ENCODE data around the gene PHACTR1.

Gene PHACTR1

DNA sequence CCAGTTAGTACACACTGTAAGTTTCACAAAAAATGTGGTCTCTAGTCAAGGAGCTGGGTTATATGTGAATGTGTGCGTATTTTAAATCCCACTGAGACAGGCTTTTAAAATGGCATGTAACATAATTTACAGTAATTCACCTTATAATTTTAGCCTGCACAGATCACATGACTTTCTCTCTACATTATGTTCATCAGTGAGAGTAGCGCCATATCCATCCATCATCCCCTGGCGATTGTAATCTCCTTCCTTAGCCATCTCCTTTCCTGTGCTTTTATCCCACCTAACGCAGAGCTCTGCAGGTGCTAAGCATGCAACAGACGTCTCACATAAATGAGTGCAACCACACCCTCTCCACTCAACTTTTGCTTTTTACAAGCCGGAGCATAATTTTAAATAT, 401.0 kb downstream of the PHACTR1 start:
- Histone ChIP-seq H3K27me3 (ENCODE audit: control insufficient read depth in 3 of 3, insufficient read depth in 3 of 3, low read depth in 1 of 3, low read length in 3 of 3) (no peaks in the 10 kb centered on the region), H2BK5ac (ENCODE audit: low read length) (no peak overlapping the region), H3K18ac (ENCODE audit: low read length) (no peak overlapping the region), H3K4me2 (ENCODE audit: insufficient read depth, low read length, poor library complexity, severe bottlenecking) (no peak overlapping the region), H3K9me3 (replicated peaks in 1 of 2; ENCODE audit: control insufficient read depth in 2 of 2, insufficient read depth in 1 of 2, low read depth in 1 of 2, low read length in 2 of 2) (no peaks in the 10 kb centered on the region), H2BK12ac (ENCODE audit: low read length) (no peak overlapping the region), H4K91ac (ENCODE audit: low read depth, low read length, poor library complexity) (no peak overlapping the region), H3K4ac (ENCODE audit: low read length) (no peak overlapping the region), H4K8ac (ENCODE audit: low read depth, low read length) (no peak overlapping the region), H3K4me3 (ENCODE audit: low read length in 2 of 2) (no peak overlapping the region), H2AK5ac (ENCODE audit: low read depth, low read length) (no peak overlapping the region), H3K27ac (replicated peaks; ENCODE audit: low read length) (no peak overlapping the region), H2AFZ (ENCODE audit: low read length) (no peak overlapping the region), H3K23ac (ENCODE audit: low read depth, low read length, poor library complexity) (no peak overlapping the region), H3K9ac (ENCODE audit: low read depth, low read length, poor library complexity) (no peak overlapping the region), H3K4me1 (ENCODE audit: control insufficient read depth in 2 of 2, insufficient read depth in 1 of 2, low read depth in 1 of 2, low read length in 2 of 2) (peaks cover 0 to 2% of the 10 kb centered on the region in 2 donors), H2BK120ac (ENCODE audit: low read depth, low read length) (no peak overlapping the region), H3K79me1 (ENCODE audit: low read depth, low read length) (no peaks in the 10 kb centered on the region), H3K36me3 (replicated peaks in 1 of 2; ENCODE audit: control insufficient read depth in 2 of 2, insufficient read depth in 2 of 2, low read length in 2 of 2) (no peaks in the 10 kb centered on the region), H2BK15ac (ENCODE audit: low read length) (no peak overlapping the region), H3K14ac (ENCODE audit: low read length) (no peak overlapping the region)
- DNase-seq (ENCODE audit: low spot score): no peak
- WGBS, 2 donors (ENCODE audit: extremely low coverage in 2 of 2, insufficient read length in 2 of 2, insufficient replicate concordance in 1 of 2): no CpG with 5 or more reads among the region's 6 CpGs

DNA sequence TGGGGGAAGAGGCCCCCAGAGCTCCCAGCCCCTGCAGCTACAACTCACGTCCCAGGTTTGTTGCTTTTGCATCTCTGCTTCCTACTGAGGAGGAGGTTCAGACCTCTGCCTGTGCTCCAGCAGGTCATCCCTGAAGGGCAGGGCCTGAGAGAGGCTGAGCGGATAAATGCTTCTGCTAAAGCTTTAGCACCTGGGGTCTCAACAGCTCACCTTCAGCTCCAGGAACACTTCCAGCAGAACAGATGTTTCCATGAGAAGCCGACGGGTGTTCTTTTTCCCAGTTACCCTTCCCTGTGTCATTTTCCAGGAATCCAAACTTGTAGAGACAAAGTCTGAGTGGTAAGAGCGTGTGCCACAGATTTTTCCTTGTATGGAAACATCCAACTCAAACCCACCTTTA, 403.0 kb downstream of the PHACTR1 start:
- H3K9ac ChIP-seq (ENCODE audit: low read depth, low read length, poor library complexity): no peak overlapping the region
- WGBS, 2 donors (ENCODE audit: extremely low coverage in 2 of 2, insufficient read length in 2 of 2, insufficient replicate concordance in 1 of 2): no CpG with 5 or more reads among the region's 5 CpGs

DNA sequence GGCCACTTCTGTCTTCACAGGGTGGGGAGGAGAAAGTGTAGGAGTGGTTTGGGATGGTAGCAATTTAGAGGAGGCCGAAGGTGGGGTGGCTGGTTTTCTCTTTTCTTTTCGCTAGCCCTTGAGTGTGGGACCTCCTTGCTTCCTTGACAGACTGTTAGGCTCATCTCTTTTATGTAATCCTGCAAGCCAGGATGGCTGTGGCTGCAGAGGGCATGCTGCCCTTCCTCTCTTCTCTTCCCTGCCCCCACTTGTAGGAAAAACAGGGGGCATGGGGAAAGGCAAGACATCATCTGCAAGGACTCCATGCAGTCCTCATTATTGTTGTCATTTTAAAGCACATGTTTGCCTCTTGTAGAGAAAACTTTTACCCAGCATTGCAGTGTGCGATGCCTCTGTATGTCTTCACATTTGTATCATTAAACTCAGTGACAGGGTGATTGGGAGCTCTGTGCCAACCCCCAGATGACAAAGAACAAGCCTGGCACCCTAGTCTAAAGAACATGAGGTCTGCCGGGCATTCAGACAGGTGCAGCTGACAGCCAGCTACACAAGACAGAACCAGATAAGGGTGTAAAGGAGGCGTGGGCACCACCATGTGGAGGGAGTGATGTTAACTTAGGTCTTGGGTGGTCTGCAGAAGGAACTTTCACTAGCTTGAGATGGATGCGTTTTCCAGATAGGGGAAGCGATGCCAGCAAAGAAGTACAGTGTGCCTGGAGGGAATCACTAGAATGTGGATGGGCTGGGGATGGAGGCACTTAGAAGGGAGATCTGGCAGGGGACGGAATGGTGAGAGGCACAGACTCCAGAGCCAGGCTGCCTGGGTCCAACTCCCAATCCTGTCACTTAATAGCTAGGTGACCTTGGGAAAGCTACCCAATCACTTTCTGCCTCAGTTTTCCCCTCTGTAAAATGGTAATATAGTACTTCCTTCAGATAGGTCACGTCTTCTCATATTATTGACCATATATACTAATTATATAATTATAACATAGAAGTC, 404.2 kb downstream of the PHACTR1 start:
- no peak overlapping the region for H2BK5ac ChIP-seq (ENCODE audit: low read length)
- H2BK15ac ChIP-seq (ENCODE audit: low read length): no peak overlapping the region
- H4K8ac ChIP-seq (ENCODE audit: low read depth, low read length): no peak overlapping the region
- H3K4me3 ChIP-seq (ENCODE audit: low read length in 2 of 2): peak overlapping the region in 1 of 2 donors; percentile 54
- no peaks in the 10 kb centered on the region for H3K9me3 ChIP-seq (replicated peaks in 1 of 2; ENCODE audit: control insufficient read depth in 2 of 2, insufficient read depth in 1 of 2, low read depth in 1 of 2, low read length in 2 of 2)
- no peaks in the 10 kb centered on the region for H3K27me3 ChIP-seq (ENCODE audit: control insufficient read depth in 3 of 3, insufficient read depth in 3 of 3, low read depth in 1 of 3, low read length in 3 of 3)
- H3K4me1 ChIP-seq (ENCODE audit: control insufficient read depth in 2 of 2, insufficient read depth in 1 of 2, low read depth in 1 of 2, low read length in 2 of 2): peaks cover 0 to 2% of the 10 kb centered on the region in 2 donors
- no peak overlapping the region for H3K27ac ChIP-seq (replicated peaks; ENCODE audit: low read length)
- no peak overlapping the region for H2AFZ ChIP-seq (ENCODE audit: low read length)
- H3K79me1 ChIP-seq (ENCODE audit: low read depth, low read length): no peaks in the 10 kb centered on the region
- H4K91ac ChIP-seq (ENCODE audit: low read depth, low read length, poor library complexity): no peak overlapping the region
- H3K4me2 ChIP-seq (ENCODE audit: insufficient read depth, low read length, poor library complexity, severe bottlenecking): no peak overlapping the region
- H2BK120ac ChIP-seq (ENCODE audit: low read depth, low read length): no peak overlapping the region
- no peak overlapping the region for H3K18ac ChIP-seq (ENCODE audit: low read length)
- no peaks in the 10 kb centered on the region for H3K36me3 ChIP-seq (replicated peaks in 1 of 2; ENCODE audit: control insufficient read depth in 2 of 2, insufficient read depth in 2 of 2, low read length in 2 of 2)
- H2BK12ac ChIP-seq (ENCODE audit: low read length): no peak overlapping the region
- WGBS, 2 donors (ENCODE audit: extremely low coverage in 2 of 2, insufficient read length in 2 of 2, insufficient replicate concordance in 1 of 2): no CpG with 5 or more reads among the region's 9 CpGs
- peak; percentile 8 for DNase-seq (ENCODE audit: low spot score)
- no peak overlapping the region for H3K4ac ChIP-seq (ENCODE audit: low read length)
- no peak overlapping the region for H2AK5ac ChIP-seq (ENCODE audit: low read depth, low read length)
- no peak overlapping the region for H3K9ac ChIP-seq (ENCODE audit: low read depth, low read length, poor library complexity)
- H3K14ac ChIP-seq (ENCODE audit: low read length): no peak overlapping the region
- no peak overlapping the region for H3K23ac ChIP-seq (ENCODE audit: low read depth, low read length, poor library complexity)

More for the DNA sequence above, 403.0 kb downstream of the PHACTR1 start:
- Histone ChIP-seq H3K23ac (ENCODE audit: low read depth, low read length, poor library complexity) (no peak overlapping the region), H2BK15ac (ENCODE audit: low read length) (no peak overlapping the region), H2BK12ac (ENCODE audit: low read length) (no peak overlapping the region), H2AFZ (ENCODE audit: low read length) (no peak overlapping the region), H3K4me3 (ENCODE audit: low read length in 2 of 2) (no peak overlapping the region), H3K4me2 (ENCODE audit: insufficient read depth, low read length, poor library complexity, severe bottlenecking) (no peak overlapping the region), H3K4ac (ENCODE audit: low read length) (no peak overlapping the region), H3K27me3 (ENCODE audit: control insufficient read depth in 3 of 3, insufficient read depth in 3 of 3, low read depth in 1 of 3, low read length in 3 of 3) (no peaks in the 10 kb centered on the region), H2BK5ac (ENCODE audit: low read length) (no peak overlapping the region), H2BK120ac (ENCODE audit: low read depth, low read length) (no peak overlapping the region), H4K8ac (ENCODE audit: low read depth, low read length) (no peak overlapping the region), H4K91ac (ENCODE audit: low read depth, low read length, poor library complexity) (no peak overlapping the region), H3K18ac (ENCODE audit: low read length) (peak overlapping the region; percentile 39), H3K79me1 (ENCODE audit: low read depth, low read length) (no peaks in the 10 kb centered on the region), H3K14ac (ENCODE audit: low read length) (peak overlapping the region; percentile 48), H3K9me3 (replicated peaks in 1 of 2; ENCODE audit: control insufficient read depth in 2 of 2, insufficient read depth in 1 of 2, low read depth in 1 of 2, low read length in 2 of 2) (no peaks in the 10 kb centered on the region), H3K36me3 (replicated peaks in 1 of 2; ENCODE audit: control insufficient read depth in 2 of 2, insufficient read depth in 2 of 2, low read length in 2 of 2) (no peaks in the 10 kb centered on the region), H2AK5ac (ENCODE audit: low read depth, low read length) (no peak overlapping the region), H3K27ac (replicated peaks; ENCODE audit: low read length) (no peak overlapping the region), H3K4me1 (ENCODE audit: control insufficient read depth in 2 of 2, insufficient read depth in 1 of 2, low read depth in 1 of 2, low read length in 2 of 2) (peaks cover 0 to 2% of the 10 kb centered on the region in 2 donors)
- DNase-seq (ENCODE audit: low spot score): no peak

DNA sequence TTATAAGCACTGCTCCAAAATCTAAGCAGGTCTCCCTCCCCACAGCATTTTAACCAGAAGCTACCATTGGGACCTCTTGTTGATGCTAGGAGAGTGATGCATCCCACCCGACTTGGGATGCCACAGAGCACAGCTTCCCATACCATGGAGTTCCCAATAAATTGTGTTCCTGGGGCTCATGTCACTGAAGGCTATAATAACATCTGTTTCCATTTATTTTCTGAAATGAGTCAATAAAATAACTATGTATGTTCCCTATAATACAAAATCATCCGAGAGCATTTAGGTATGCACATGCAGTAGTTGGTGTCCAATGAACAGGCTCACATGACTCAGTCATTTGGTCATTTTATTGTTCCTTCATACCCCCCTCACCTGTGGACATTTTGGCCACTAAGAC, 407.6 kb downstream of the PHACTR1 start:
- Histone ChIP-seq H2BK5ac (ENCODE audit: low read length) (no peak overlapping the region), H3K4me2 (ENCODE audit: insufficient read depth, low read length, poor library complexity, severe bottlenecking) (no peak overlapping the region), H3K9me3 (replicated peaks in 1 of 2; ENCODE audit: control insufficient read depth in 2 of 2, insufficient read depth in 1 of 2, low read depth in 1 of 2, low read length in 2 of 2) (no peaks in the 10 kb centered on the region), H3K4me3 (ENCODE audit: low read length in 2 of 2) (no peak overlapping the region), H2BK12ac (ENCODE audit: low read length) (no peak overlapping the region), H2BK15ac (ENCODE audit: low read length) (no peak overlapping the region), H3K14ac (ENCODE audit: low read length) (no peak overlapping the region), H4K8ac (ENCODE audit: low read depth, low read length) (no peak overlapping the region), H2AFZ (ENCODE audit: low read length) (no peak overlapping the region), H3K27me3 (ENCODE audit: control insufficient read depth in 3 of 3, insufficient read depth in 3 of 3, low read depth in 1 of 3, low read length in 3 of 3) (no peaks in the 10 kb centered on the region), H3K23ac (ENCODE audit: low read depth, low read length, poor library complexity) (no peak overlapping the region), H2AK5ac (ENCODE audit: low read depth, low read length) (no peak overlapping the region), H3K27ac (replicated peaks; ENCODE audit: low read length) (no peak overlapping the region), H3K79me1 (ENCODE audit: low read depth, low read length) (no peaks in the 10 kb centered on the region), H3K36me3 (replicated peaks in 1 of 2; ENCODE audit: control insufficient read depth in 2 of 2, insufficient read depth in 2 of 2, low read length in 2 of 2) (no peaks in the 10 kb centered on the region), H3K4ac (ENCODE audit: low read length) (no peak overlapping the region), H3K9ac (ENCODE audit: low read depth, low read length, poor library complexity) (no peak overlapping the region), H4K91ac (ENCODE audit: low read depth, low read length, poor library complexity) (no peak overlapping the region), H3K4me1 (ENCODE audit: control insufficient read depth in 2 of 2, insufficient read depth in 1 of 2, low read depth in 1 of 2, low read length in 2 of 2) (peaks cover 0 to 2% of the 10 kb centered on the region in 2 donors), H2BK120ac (ENCODE audit: low read depth, low read length) (no peak overlapping the region), H3K18ac (ENCODE audit: low read length) (no peak overlapping the region)
- DNase-seq (ENCODE audit: low spot score): no peak
- no CpG with 5 or more reads among the region's 2 CpGs for WGBS, 2 donors (ENCODE audit: extremely low coverage in 2 of 2, insufficient read length in 2 of 2, insufficient replicate concordance in 1 of 2)
